K562 (cell line): ENCODE measurements around the gene FAM193A. TPM values are rescaled to one million over a fixed set of nuclear protein-coding genes. Genes with fewer than 3 reads are reported as not detected.

Experiments
- ATAC-seq: fragments of 200-7000 bp; cut with Tn5 transposase; 3 replicates; pipeline ENCODE4 v1.9.1; 2020; ENCODE audit warnings: moderate library complexity
- BruUV-seq: library from RNA; stranded (reverse); fragments of 400-500 nt; replicated peaks from 2 replicates; lab custom pipeline; 2021; lab: Mats Ljungman, UMichigan
- CTCF ChIA-PET: fragments of 300-600 bp; formaldehyde crosslinking; extraction: SDS; loops from one replicate; lab custom pipeline; 2021; ENCODE audit warnings: low intra/inter-chr PET ratio; lab: Yijun Ruan, JAX
- POLR2A ChIA-PET: fragments of 300-600, 350-650 bp; sonication (Branson Sonifier 250); formaldehyde crosslinking; extraction: SDS; loops from one replicate; lab custom pipeline; 2021; ENCODE audit warnings: antibody characterized with exemption, inconsistent platforms; lab: Yijun Ruan, JAX
- DNase-seq, 4 experiments: peaks; one replicate each; pipeline versions ENCODE4 v3.0.0 to v3.0.0-alpha.2; 2011 to 2018; ENCODE audit warnings: low spot score in 3 of 4, mixed read lengths in 3 of 4; ENCODE audit errors: extremely low read depth in 1 of 4
- FAIRE-seq: peaks from 2 replicates; lab custom pipeline; 2011; peaks lifted over from hg19 to GRCh38; lab: Jason Lieb, UNC
- H2AFZ ChIP-seq: 2 replicates; pipeline ENCODE4 v1.6.0; 2011; ENCODE audit warnings: low read depth, low read length, control low read depth, inconsistent platforms
- H3K27ac ChIP-seq: fragments of 200-600 bp; 3 replicates; pipeline ENCODE4 v1.8.0; 2011; ENCODE audit warnings: low read depth, mild to moderate bottlenecking, control low read depth, inconsistent platforms, low read length, moderate library complexity, mixed read lengths; ENCODE audit errors: extremely low read depth
- H3K27me3 ChIP-seq, 2 experiments: fragments of 300-600 bp in 1 of 2; 2 replicates in 1 of 2; 3 replicates in 1 of 2; pipeline versions ENCODE4 v1.6.0 to v1.8.0; 2011; ENCODE audit warnings: inconsistent platforms in 2 of 2, low read length in 2 of 2, mild to moderate bottlenecking in 1 of 2, mixed read lengths in 1 of 2, moderate library complexity in 1 of 2; ENCODE audit not compliant: control insufficient read depth in 2 of 2, insufficient read depth in 2 of 2
- H3K36me3 ChIP-seq: fragments of 300-600 bp; 3 replicates; pipeline ENCODE4 v1.8.0; 2011; ENCODE audit warnings: mild to moderate bottlenecking, low read length, inconsistent platforms; ENCODE audit not compliant: control insufficient read depth, insufficient read depth
- H3K4me1 ChIP-seq, 2 experiments: fragments of 200-600 bp in 1 of 2; replicated peaks in 1 of 2; 2 replicates in 1 of 2; 3 replicates in 1 of 2; pipeline versions ENCODE4 v1.5.1 to v1.8.0; 2011; ENCODE audit warnings: inconsistent platforms in 2 of 2, low read length in 2 of 2, mild to moderate bottlenecking in 1 of 2, mixed read lengths in 1 of 2, moderate library complexity in 1 of 2; ENCODE audit not compliant: control insufficient read depth in 2 of 2, insufficient read depth in 2 of 2
- H3K4me2 ChIP-seq: 2 replicates; pipeline ENCODE4 v1.6.1; 2011; ENCODE audit warnings: low read length, control low read depth, inconsistent platforms, mixed read lengths; ENCODE audit not compliant: insufficient read depth
- H3K4me3 ChIP-seq: fragments of 200-600 bp; sonication (generic), shearing (Covaris generic); 2 replicates; pipeline ENCODE4 v1.5.1; 2016; ENCODE audit warnings: control low read depth, inconsistent platforms
- H3K79me2 ChIP-seq: fragments of 200-600 bp; 3 replicates; pipeline ENCODE4 v1.8.0; 2011; ENCODE audit warnings: low read length, inconsistent platforms; ENCODE audit not compliant: control insufficient read depth, insufficient read depth
- H3K9ac ChIP-seq, 2 experiments: 2 replicates each; pipeline versions ENCODE4 v1.6.0 to v1.6.1; 2011; ENCODE audit warnings: low read depth in 2 of 2, low read length in 2 of 2, control low read depth in 1 of 2, inconsistent platforms in 1 of 2, mild to moderate bottlenecking in 1 of 2, mixed read lengths in 1 of 2; ENCODE audit not compliant: insufficient read depth in 1 of 2
- H3K9me1 ChIP-seq: one replicate; pipeline ENCODE4 v1.6.0; 2011; ENCODE audit warnings: inconsistent platforms, mild to moderate bottlenecking, low read length, moderate library complexity; ENCODE audit not compliant: control insufficient read depth, insufficient read depth
- H3K9me3 ChIP-seq: replicated peaks from 2 replicates; pipeline ENCODE4 v1.5.1; 2011; ENCODE audit warnings: low read depth, low read length, inconsistent platforms; ENCODE audit not compliant: control insufficient read depth, insufficient read depth
- H4K20me1 ChIP-seq: replicated peaks from 2 replicates; pipeline ENCODE4 v1.6.1; 2011; ENCODE audit warnings: low read length, inconsistent platforms, mixed read lengths; ENCODE audit not compliant: control insufficient read depth, insufficient read depth
- BCOR ChIP-seq: fragments of 450-650 bp; IDR thresholded peaks from 2 replicates; pipeline ENCODE4 v1.6.1; 2016
- DMBX1 ChIP-seq: fragments of 250-450 bp; sonication (Bioruptor Pico); IDR thresholded peaks from 2 replicates; pipeline ENCODE4 v1.8.0; 2022; ENCODE audit warnings: inconsistent platforms, mild to moderate bottlenecking, moderate library complexity, borderline replicate concordance
- ESRRB ChIP-seq: fragments of 250-450 bp; sonication (Bioruptor Pico); IDR thresholded peaks from 2 replicates; pipeline ENCODE4 v1.5.0; 2020; ENCODE audit warnings: mild to moderate bottlenecking, moderate library complexity, borderline replicate concordance
- KLF10 ChIP-seq: fragments of 250-450 bp; sonication (Bioruptor Pico); IDR thresholded peaks from 2 replicates; pipeline ENCODE4 v1.6.1; 2021; ENCODE audit warnings: matching md5 sums
- MYNN ChIP-seq, 2 experiments: sonication (generic); formaldehyde crosslinking in 1 of 2; IDR thresholded peaks; 2 replicates each; pipeline versions ENCODE4 v1.5.0 to v1.6.1; 2016 to 2020; ENCODE audit warnings: antibody characterized with exemption in 1 of 2, missing genetic modification reagents in 1 of 2
- POLR2G ChIP-seq: fragments of 200-400 bp; formaldehyde crosslinking; IDR thresholded peaks from 2 replicates; pipeline ENCODE4 v1.6.1; 2017; ENCODE audit warnings: low read depth, mild to moderate bottlenecking, antibody characterized with exemption, low read length, moderate library complexity
- PRMT5 ChIP-seq: sonication (generic); formaldehyde crosslinking; IDR thresholded peaks from 2 replicates; pipeline ENCODE4 v1.5.0; 2020; ENCODE audit warnings: missing genetic modification reagents
- RBM22 ChIP-seq: fragments of 200-400 bp; formaldehyde crosslinking; IDR thresholded peaks from 2 replicates; pipeline ENCODE4 v1.6.1; 2018; ENCODE audit warnings: low read length, low read depth; ENCODE audit not compliant: poor library complexity, severe bottlenecking
- RBM25 ChIP-seq: fragments of 200-400 bp; formaldehyde crosslinking; IDR thresholded peaks from 2 replicates; pipeline ENCODE4 v1.6.1; 2018; ENCODE audit warnings: low read length, low read depth, moderate library complexity; ENCODE audit not compliant: severe bottlenecking
- SPI1 ChIP-seq: IDR thresholded peaks from 2 replicates; pipeline ENCODE4 v1.6.1; 2011; ENCODE audit warnings: low read depth, low read length, control low read depth, borderline replicate concordance
- TCFL5 ChIP-seq: fragments of 250-450 bp; sonication (Bioruptor Pico); conservative IDR thresholded peaks from 2 replicates; pipeline ENCODE4 v1.6.1; 2021; ENCODE audit warnings: mild to moderate bottlenecking, moderate library complexity, matching md5 sums
- ZBTB33 ChIP-seq: sonication (generic); formaldehyde crosslinking; IDR thresholded peaks from 2 replicates; pipeline ENCODE4 v1.8.1; 2023; ENCODE audit warnings: mild to moderate bottlenecking, missing genetic modification reagents
- ZFP36 ChIP-seq: fragments of 150-350 bp; IDR thresholded peaks from 2 replicates; pipeline ENCODE4 v1.6.1; 2018; ENCODE audit warnings: low read length, low read depth; ENCODE audit not compliant: partially characterized antibody
- ZKSCAN1 ChIP-seq: fragments of 150-350 bp; IDR thresholded peaks from 2 replicates; pipeline ENCODE4 v1.6.1; 2016; ENCODE audit warnings: low read depth, low read length
- ZNF695 ChIP-seq: fragments of 450-650 bp; formaldehyde crosslinking; IDR thresholded peaks from 2 replicates; pipeline ENCODE4 v1.4.0; 2020; ENCODE audit warnings: mild to moderate bottlenecking, moderate library complexity
- WGBS: fragments of 100-300 bp; shearing (Covaris generic); methylation state at CpG from one replicate; pipeline ENCODE4 v1.1.6; 2016; ENCODE audit warnings: low coverage, mixed read lengths; ENCODE audit not compliant: insufficient coverage; ENCODE audit errors: missing lambda C conversion rate; 5-methylcytosine and 5-hydroxymethylcytosine counted together
- in situ Hi-C: fragments of 300-500 bp; cut with MboI; formaldehyde crosslinking; loops from 4 replicates; pipeline ENCODE4 v1.15.0; 2018; ENCODE audit warnings: inconsistent platforms, mixed read lengths
- intact Hi-C: fragments of 100-400 bp; cut with micrococcal nuclease; formaldehyde crosslinking; loops from 2 replicates; pipeline ENCODE4 v1.14.2; 2022
- polyA plus RNA-seq, 8 experiments: library from polyadenylated mRNA; depleted of rRNA in 4 of 8; stranded (reverse) in 5 of 8; unstranded in 3 of 8; fragments of >200 nt; fragmentation: Nextera tagmentation in 2 of 8; fragmentation: Illumina TruSeq in 1 of 8; extraction: Ambion mirVana in 2 of 8; extraction: Trizol in 1 of 8; gene quantifications; 2 replicates each; pipeline versions ENCODE4 v1.2.1 to v1.2.3, GENCODE V29; 2011 to 2014; ENCODE audit warnings: inconsistent platforms in 1 of 8, missing spikeins in 1 of 8
- total RNA-seq, 7 experiments: library from RNA; depleted of rRNA in 6 of 7; stranded (reverse); fragments of >200 nt in 6 of 7; fragmentation: Illumina TruSeq in 2 of 7; extraction: Trizol in 2 of 7; gene quantifications; 2 replicates each; pipeline versions ENCODE4 v1.2.1 to v1.2.3, GENCODE V29; 2011 to 2021; ENCODE audit warnings: low replicate concordance in 1 of 7
- TF ChIP-seq, protein P1 (sequence below): IDR thresholded peaks from 2 replicates; pipeline ENCODE4 v1.6.1; 2011; ENCODE audit not compliant: insufficient read length; ENCODE audit errors: extremely low read depth
- TF ChIP-seq, protein P2 (sequence below), 3 experiments: IDR thresholded peaks in 2 of 3; conservative IDR thresholded peaks in 1 of 3; 2 replicates each; pipeline ENCODE4 v1.5.1; 2011 to 2012; ENCODE audit warnings: low read length in 3 of 3, mild to moderate bottlenecking in 3 of 3, control low read depth in 2 of 3, improper control_type of control experiment in 1 of 3, inconsistent platforms in 1 of 3, low read depth in 1 of 3, mixed read lengths in 1 of 3, moderate library complexity in 1 of 3; ENCODE audit not compliant: insufficient read depth in 2 of 3

FAM193A gene
- total and polyA plus RNA-seq, 9 of the 15 experiments (the other 6 are each of a cell fraction or from before 2014, with no cell fraction given), result 0.46 to 24.6 (median 9.6) TPM

DNA sequence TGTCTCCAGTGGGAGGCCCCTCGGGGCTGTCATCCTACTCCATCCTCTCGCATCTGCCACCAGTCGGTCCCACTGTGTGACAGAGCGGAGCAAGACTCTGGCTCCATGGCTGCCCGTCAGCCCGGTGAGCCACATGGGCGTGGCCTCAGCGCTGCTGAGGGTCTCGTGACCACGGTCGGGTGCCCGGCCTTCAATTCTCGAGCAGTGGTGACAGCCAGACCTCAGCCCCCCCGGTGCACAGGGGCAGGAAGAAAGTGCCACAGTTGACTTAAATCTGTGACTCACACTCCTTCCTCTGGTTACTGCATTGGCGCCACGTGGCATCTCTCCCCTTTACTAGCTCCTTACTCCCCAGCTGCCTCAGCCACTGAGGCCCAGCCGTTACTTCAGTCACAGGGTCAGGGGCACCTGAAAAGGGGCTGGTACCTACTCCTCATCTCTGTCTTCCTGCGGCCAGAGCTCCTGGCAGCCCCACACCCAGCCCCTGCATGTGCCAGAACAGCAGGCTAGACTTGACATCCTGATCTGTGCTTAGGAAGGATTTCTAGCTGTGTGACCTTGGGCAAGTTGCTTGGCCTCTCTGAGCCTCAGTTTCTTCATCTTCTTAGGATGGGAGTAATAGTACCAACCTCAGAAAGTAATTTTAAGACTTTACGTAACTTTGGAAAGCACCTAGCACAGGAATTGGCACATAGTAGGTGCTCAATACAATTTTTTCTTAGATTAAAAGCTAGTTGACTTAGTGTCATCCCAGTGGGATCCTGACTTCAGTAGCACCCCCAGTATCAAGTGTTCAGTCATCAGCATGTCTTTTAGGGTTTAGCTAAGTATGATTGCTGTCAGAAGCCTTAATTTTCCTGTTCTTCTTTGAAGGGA lies 153.6 kb downstream of the FAM193A start:
- no peaks in the 10 kb centered on the region for H3K9me1 ChIP-seq
- no TSS peak for BruUV-seq
- FAIRE-seq (peak; percentile 6), DNase-seq (no peak), ATAC-seq (no peak)
- no peaks in the 10 kb centered on the region for H3K9me3 ChIP-seq
- TF ChIP-seq ESRRB (CRISPR knock-in tag) (no peak), BCOR (peak; percentile 71; the same call in 1 of the 2 replicates), ZKSCAN1 (peak; percentile 70; the same call in 1 of the 2 replicates), ZNF695 (CRISPR knock-in tag) (no peak), ZBTB33 (CRISPR knock-in tag) (no peak), MYNN (IDR thresholded peaks at IDR 0.05) (no peak), MYNN (CRISPR knock-in tag; IDR thresholded peaks at IDR 0.05) (no peak), RBM22 (peak; percentile 90), PRMT5 (CRISPR knock-in tag) (no peak), DMBX1 (CRISPR knock-in tag) (no peak), POLR2G (peak; percentile 49; the same call in 1 of the 2 replicates), SPI1 (no peak), TCFL5 (CRISPR knock-in tag) (no peak), ZFP36 (peak; percentile 85), KLF10 (CRISPR knock-in tag) (no peak), RBM25 (peak; percentile 90)
- TF ChIP-seq, protein P1, sequence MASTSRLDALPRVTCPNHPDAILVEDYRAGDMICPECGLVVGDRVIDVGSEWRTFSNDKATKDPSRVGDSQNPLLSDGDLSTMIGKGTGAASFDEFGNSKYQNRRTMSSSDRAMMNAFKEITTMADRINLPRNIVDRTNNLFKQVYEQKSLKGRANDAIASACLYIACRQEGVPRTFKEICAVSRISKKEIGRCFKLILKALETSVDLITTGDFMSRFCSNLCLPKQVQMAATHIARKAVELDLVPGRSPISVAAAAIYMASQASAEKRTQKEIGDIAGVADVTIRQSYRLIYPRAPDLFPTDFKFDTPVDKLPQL, result no peak
- TF ChIP-seq, protein P2, sequence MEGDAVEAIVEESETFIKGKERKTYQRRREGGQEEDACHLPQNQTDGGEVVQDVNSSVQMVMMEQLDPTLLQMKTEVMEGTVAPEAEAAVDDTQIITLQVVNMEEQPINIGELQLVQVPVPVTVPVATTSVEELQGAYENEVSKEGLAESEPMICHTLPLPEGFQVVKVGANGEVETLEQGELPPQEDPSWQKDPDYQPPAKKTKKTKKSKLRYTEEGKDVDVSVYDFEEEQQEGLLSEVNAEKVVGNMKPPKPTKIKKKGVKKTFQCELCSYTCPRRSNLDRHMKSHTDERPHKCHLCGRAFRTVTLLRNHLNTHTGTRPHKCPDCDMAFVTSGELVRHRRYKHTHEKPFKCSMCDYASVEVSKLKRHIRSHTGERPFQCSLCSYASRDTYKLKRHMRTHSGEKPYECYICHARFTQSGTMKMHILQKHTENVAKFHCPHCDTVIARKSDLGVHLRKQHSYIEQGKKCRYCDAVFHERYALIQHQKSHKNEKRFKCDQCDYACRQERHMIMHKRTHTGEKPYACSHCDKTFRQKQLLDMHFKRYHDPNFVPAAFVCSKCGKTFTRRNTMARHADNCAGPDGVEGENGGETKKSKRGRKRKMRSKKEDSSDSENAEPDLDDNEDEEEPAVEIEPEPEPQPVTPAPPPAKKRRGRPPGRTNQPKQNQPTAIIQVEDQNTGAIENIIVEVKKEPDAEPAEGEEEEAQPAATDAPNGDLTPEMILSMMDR (IDR thresholded peaks at IDR 0.05 in 2 of 3, conservative IDR thresholded peaks at IDR 0.05 in 1 of 3; ENCODE audit: insufficient read depth in 2 of 3, low read depth in 1 of 3, low read length in 3 of 3), result no peak
- H4K20me1 ChIP-seq, result no peaks in the 10 kb centered on the region
- in situ Hi-C loops, result no loop called here
- H3K27me3 ChIP-seq, result no peaks in the 10 kb centered on the region
- intact Hi-C loops, result no loop called here
- peaks cover 92% of the 10 kb centered on the region; the same call in 2 of the 3 replicates for H3K36me3 ChIP-seq
- ChIA-PET CTCF (no interaction called here), POLR2A (interaction anchor here (1.0 to 1.1 kb wide), 2 partner anchors 10 to 38 kb away, joined by 3 read pairs; no protein-coding TSS in a partner anchor)
- WGBS, result 98% methylated on average over 15 of the region's 19 CpGs
- H3K4me2 ChIP-seq, result no peak overlapping the region
- H2AFZ ChIP-seq, result no peak overlapping the region
- H3K4me3 ChIP-seq, result no peak overlapping the region
- H3K4me1 ChIP-seq, result peaks cover 0 to 3% of the 10 kb centered on the region in 2 experiments; a peak in 1 of 5 replicates
- H3K27ac ChIP-seq, result no peak overlapping the region
- H3K79me2 ChIP-seq, result no peaks in the 10 kb centered on the region
- H3K9ac ChIP-seq, result peak overlapping the region in 1 of 2 experiments; percentile 42; a peak in 1 of 4 replicates
